CD4-positive, alpha-beta T cell (primary cell): Measurements from ENCODE around the gene CYTH2. TPM values are rescaled to one million over a fixed set of nuclear protein-coding genes. Genes with fewer than 3 reads are reported as not detected.

Source experiments
- ATAC-seq: fragments of 200-7000 bp; cut with Tn5 transposase; one replicate; pipeline ENCODE4 v1.10.0; 2022; ENCODE audit warnings: mild to moderate bottlenecking; ENCODE audit not compliant: poor library complexity
- CTCF ChIA-PET: fragments of 350-600 bp; sonication (Branson Sonifier 250); formaldehyde crosslinking; loops from one replicate; lab custom pipeline; 2021; ENCODE audit warnings: antibody characterized with exemption, inconsistent platforms; lab: Charles Lee
- POLR2A ChIA-PET: fragments of 350-600 bp; sonication (Branson Sonifier 250); formaldehyde crosslinking; loops from one replicate; lab custom pipeline; 2021; ENCODE audit warnings: antibody characterized with exemption, inconsistent platforms; lab: Charles Lee
- DNase-seq, 14 experiments: peaks; one replicate each; pipeline ENCODE4 v3.0.0-alpha.2; 2013 to 2020; ENCODE audit warnings: mixed read lengths in 2 of 14
- H3K27ac ChIP-seq, 2 donors: one replicate each; pipeline versions ENCODE4 v1.5.1 to v1.7.0; 2013; ENCODE audit warnings: low read length in 2 of 2, low read depth in 1 of 2, mild to moderate bottlenecking in 1 of 2
- H3K27me3 ChIP-seq, 2 experiments: 1 replicate in 1 of 2; 2 replicates in 1 of 2; pipeline versions ENCODE4 v1.6.1 to v1.7.0; 2013; ENCODE audit warnings: low read length in 2 of 2, control low read depth in 1 of 2, mild to moderate bottlenecking in 1 of 2, moderate library complexity in 1 of 2; ENCODE audit not compliant: insufficient read depth in 2 of 2, control insufficient read depth in 1 of 2
- H3K36me3 ChIP-seq: one replicate; pipeline ENCODE4 v1.6.1; 2013; ENCODE audit warnings: low read length, control low read depth; ENCODE audit not compliant: insufficient read depth
- H3K4me1 ChIP-seq: one replicate; pipeline ENCODE4 v1.6.1; 2013; ENCODE audit warnings: low read length, control low read depth; ENCODE audit not compliant: insufficient read depth
- H3K4me3 ChIP-seq: one replicate; pipeline ENCODE4 v1.5.1; 2013; ENCODE audit warnings: mild to moderate bottlenecking, low read length, moderate library complexity
- H3K9me3 ChIP-seq, 2 experiments: 1 replicate in 1 of 2; 2 replicates in 1 of 2; pipeline versions ENCODE4 v1.6.1 to v1.7.0; 2013; ENCODE audit warnings: low read length in 2 of 2, mild to moderate bottlenecking in 2 of 2, control low read depth in 1 of 2, moderate library complexity in 1 of 2; ENCODE audit not compliant: control insufficient read depth in 1 of 2, insufficient read depth in 1 of 2
- H3K27ac Mint-ChIP-seq: one replicate; pipeline ENCODE4 v1.8.0; 2020; ENCODE audit warnings: mixed read lengths
- H3K27me3 Mint-ChIP-seq: one replicate; pipeline ENCODE4 v1.8.0; 2021; ENCODE audit warnings: mixed read lengths
- H3K36me3 Mint-ChIP-seq: one replicate; pipeline ENCODE4 v1.8.0; 2021; ENCODE audit warnings: low read depth, mixed read lengths
- H3K4me1 Mint-ChIP-seq: one replicate; pipeline ENCODE4 v1.8.0; 2021; ENCODE audit warnings: low read depth, mixed read lengths
- H3K4me3 Mint-ChIP-seq: one replicate; pipeline ENCODE4 v1.8.0; 2020; ENCODE audit warnings: mild to moderate bottlenecking, mixed read lengths
- H3K9me3 Mint-ChIP-seq: one replicate; pipeline ENCODE4 v1.8.0; 2020; ENCODE audit warnings: mixed read lengths
- intact Hi-C, 2 experiments: fragments of 100-400 bp; cut with DNase I in 1 of 2; cut with micrococcal nuclease in 1 of 2; formaldehyde crosslinking; loops; one replicate each; pipeline versions ENCODE4 v1.15.1 to v1.9.0; 2023 to 2025; cut with DNase I, micrococcal nuclease
- total RNA-seq, 174 experiments: library from RNA in 2 of 174; stranded (reverse) in 2 of 174; gene quantifications; one replicate each; pipeline ENCODE4 v1.2.3 and lab custom pipeline; 2021 to 2026
- TF ChIP-seq, protein P1 (sequence below): fragments of 200-600 bp; IDR thresholded peaks from one replicate; pipeline ENCODE4 v1.8.0; 2022; ENCODE audit warnings: antibody characterized with exemption, mild to moderate bottlenecking

Gene CYTH2
- total RNA-seq, 2 experiments from 2014 or later, result 23.4 to 25.3 TPM

DNA sequence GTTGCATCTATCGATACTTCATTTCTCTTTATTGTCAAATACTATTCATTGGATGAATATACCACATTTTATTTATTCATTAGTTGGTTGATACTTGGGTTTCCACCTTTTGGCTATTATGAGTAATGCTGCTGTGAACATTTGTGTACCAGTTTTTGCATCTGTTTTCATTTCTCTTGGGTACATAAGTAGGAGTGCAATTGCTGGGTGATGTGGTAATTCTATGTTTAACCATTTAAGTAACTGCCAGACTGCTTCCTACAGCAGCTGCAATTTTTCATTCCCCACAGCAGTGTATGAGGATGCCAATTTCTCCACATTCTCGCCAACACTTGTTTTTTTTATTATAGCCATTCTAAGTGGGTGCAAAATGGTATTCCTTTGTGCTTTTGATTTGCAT lies 11.2 kb upstream of the CYTH2 start:
- Histone ChIP-seq H3K4me3 (no peak overlapping the region), H3K4me1 (no peaks in the 10 kb centered on the region), H3K27me3 (no peaks in the 10 kb centered on the region), H3K27ac (no peak overlapping the region), H3K36me3 (peaks cover 37% of the 10 kb centered on the region), H3K9me3 (no peaks in the 10 kb centered on the region)
- Mint-ChIP-seq H3K36me3 (peaks cover 29% of the 10 kb centered on the region), H3K4me1 (peaks cover 5% of the 10 kb centered on the region), H3K27ac (no peak overlapping the region), H3K9me3 (no peaks in the 10 kb centered on the region), H3K4me3 (no peak overlapping the region), H3K27me3 (no peaks in the 10 kb centered on the region)
- TF ChIP-seq, protein P1, sequence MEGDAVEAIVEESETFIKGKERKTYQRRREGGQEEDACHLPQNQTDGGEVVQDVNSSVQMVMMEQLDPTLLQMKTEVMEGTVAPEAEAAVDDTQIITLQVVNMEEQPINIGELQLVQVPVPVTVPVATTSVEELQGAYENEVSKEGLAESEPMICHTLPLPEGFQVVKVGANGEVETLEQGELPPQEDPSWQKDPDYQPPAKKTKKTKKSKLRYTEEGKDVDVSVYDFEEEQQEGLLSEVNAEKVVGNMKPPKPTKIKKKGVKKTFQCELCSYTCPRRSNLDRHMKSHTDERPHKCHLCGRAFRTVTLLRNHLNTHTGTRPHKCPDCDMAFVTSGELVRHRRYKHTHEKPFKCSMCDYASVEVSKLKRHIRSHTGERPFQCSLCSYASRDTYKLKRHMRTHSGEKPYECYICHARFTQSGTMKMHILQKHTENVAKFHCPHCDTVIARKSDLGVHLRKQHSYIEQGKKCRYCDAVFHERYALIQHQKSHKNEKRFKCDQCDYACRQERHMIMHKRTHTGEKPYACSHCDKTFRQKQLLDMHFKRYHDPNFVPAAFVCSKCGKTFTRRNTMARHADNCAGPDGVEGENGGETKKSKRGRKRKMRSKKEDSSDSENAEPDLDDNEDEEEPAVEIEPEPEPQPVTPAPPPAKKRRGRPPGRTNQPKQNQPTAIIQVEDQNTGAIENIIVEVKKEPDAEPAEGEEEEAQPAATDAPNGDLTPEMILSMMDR, result no peak
- no peak for DNase-seq
- CTCF ChIA-PET, result no interaction called here
- intact Hi-C loops, result no loop called here
- POLR2A ChIA-PET, result no interaction called here
- ATAC-seq, result no peak

- intact Hi-C loops, result no loop called here
- Mint-ChIP-seq H3K27ac (no peak overlapping the region), H3K27me3 (no peaks in the 10 kb centered on the region), H3K4me1 (no peaks in the 10 kb centered on the region), H3K9me3 (no peaks in the 10 kb centered on the region), H3K36me3 (peaks cover 9% of the 10 kb centered on the region), H3K4me3 (no peak overlapping the region)
- ATAC-seq (no peak), DNase-seq (peak in 1 of 14 experiments; percentile 27)
- CTCF ChIA-PET, result no interaction called here
- no peaks in the 10 kb centered on the region for H3K4me1 ChIP-seq
- H3K36me3 ChIP-seq, result peaks cover 9% of the 10 kb centered on the region
- no peaks in the 10 kb centered on the region for H3K9me3 ChIP-seq
- POLR2A ChIA-PET, result no interaction called here
- no peak overlapping the region for H3K4me3 ChIP-seq
- TF ChIP-seq, protein P1, result no peak
- no peaks in the 10 kb centered on the region for H3K27me3 ChIP-seq
- no peak overlapping the region for H3K27ac ChIP-seq
Observed at GRCh38 chr19:48461651-48461981, 7.6 kb upstream of the CYTH2 start.

- no peaks in the 10 kb centered on the region for H3K27me3 ChIP-seq
- H3K9me3 ChIP-seq, result no peaks in the 10 kb centered on the region
- TF ChIP-seq, protein P1, result no peak
- H3K4me1 ChIP-seq, result no peaks in the 10 kb centered on the region
- ATAC-seq, result no peak
- no peak overlapping the region for H3K4me3 ChIP-seq
- Mint-ChIP-seq H3K4me1 (no peaks in the 10 kb centered on the region), H3K9me3 (no peaks in the 10 kb centered on the region), H3K27me3 (no peaks in the 10 kb centered on the region), H3K4me3 (no peak overlapping the region), H3K36me3 (peaks cover 9% of the 10 kb centered on the region), H3K27ac (no peak overlapping the region)
- intact Hi-C loops, result no loop called here
- peaks cover 5% of the 10 kb centered on the region for H3K36me3 ChIP-seq
- CTCF ChIA-PET, result no interaction called here
- DNase-seq, result peak in 1 of 14 experiments; percentile 44
- POLR2A ChIA-PET, result no interaction called here
- H3K27ac ChIP-seq, result no peak overlapping the region
Observed at GRCh38 chr19:48461982-48462655, 7.0 kb upstream of the CYTH2 start.
